Measurements from ENCODE around the gene COMMD4.
A peak's percentile ranks its signal among the peaks of the same experiment; 100 is the strongest.

The COMMD4 gene

GRCh38 chr15:75357976-75358673 is 22.3 kb downstream of the COMMD4 start:
- DNase-seq: no peak

- no peak for DNase-seq
These were observed 23.1 kb downstream of the COMMD4 start for GRCh38 chr15:75358771-75359536.

GRCh38 chr15:75359537-75360250 is 23.8 kb downstream of the COMMD4 start:
- DNase-seq: no peak

- no peak for DNase-seq
These were observed 24.5 kb downstream of the COMMD4 start for GRCh38 chr15:75360391-75360790.

GRCh38 chr15:75360856-75361255 is 25.0 kb downstream of the COMMD4 start:
- no peak for DNase-seq

GRCh38 chr15:75361361-75361988 is 25.6 kb downstream of the COMMD4 start:
- DNase-seq: no peak

- DNase-seq: no peak
These were observed 26.3 kb downstream of the COMMD4 start for GRCh38 chr15:75361989-75362641.

GRCh38 chr15:75362642-75363249 is 26.9 kb downstream of the COMMD4 start:
- DNase-seq: no peak

GRCh38 chr15:75363786-75364185 is 27.9 kb downstream of the COMMD4 start:
- DNase-seq: no peak

- no peak for DNase-seq
These were observed 29.0 kb downstream of the COMMD4 start for GRCh38 chr15:75364881-75365280.

- no peak for DNase-seq
These were observed 30.3 kb downstream of the COMMD4 start for GRCh38 chr15:75366163-75366562.

GRCh38 chr15:75367006-75367405 is 31.1 kb downstream of the COMMD4 start:
- no peak for DNase-seq

GRCh38 chr15:75367406-75367912 is 31.6 kb downstream of the COMMD4 start:
- no peak for DNase-seq

- DNase-seq: peak; percentile 93 to 94
These were observed 32.2 kb downstream of the COMMD4 start, which contains the start of gene MAN2C1 for GRCh38 chr15:75367913-75368688. MAN2C1 (minus strand) TSS chr15:75368607; CDS start chr15:75368583, 24 bp downstream.

- peak in 1 of 2 donors; percentile 40 for DNase-seq
These were observed 32.9 kb downstream of the COMMD4 start for GRCh38 chr15:75368689-75369239.

GRCh38 chr15:75369897-75370581 is 34.2 kb downstream of the COMMD4 start:
- no peak for DNase-seq

GRCh38 chr15:75371486-75371885 is 35.6 kb downstream of the COMMD4 start:
- no peak for DNase-seq

- DNase-seq: no peak
These were observed 36.2 kb downstream of the COMMD4 start for GRCh38 chr15:75371901-75372688.

- DNase-seq: no peak
These were observed 44.9 kb downstream of the COMMD4 start for GRCh38 chr15:75380773-75381172.

All from CD4-positive, alpha-beta T cell treated with Interleukin-1 beta for 1 hour (primary cell).